HCT116 (cell line): ENCODE data around the gene AURKA. TPM values are rescaled to one million over a fixed set of nuclear protein-coding genes. Genes with fewer than 3 reads are reported as not detected.

ENCODE experiments used
- ATAC-seq: fragments of 200-7000 bp; cut with Tn5 transposase; 2 replicates; pipeline ENCODE4 v1.9.1; 2020; ENCODE audit warnings: mild to moderate bottlenecking, moderate library complexity
- BruUV-seq: library from RNA; stranded (reverse); fragments of 400-500 nt; replicated peaks from 2 replicates; lab custom pipeline; 2021; lab: Mats Ljungman, UMichigan
- CTCF ChIA-PET: fragments of 300-600 bp; sonication (Branson Sonifier 250); formaldehyde crosslinking; loops from one replicate; lab custom pipeline; 2021; ENCODE audit warnings: antibody characterized with exemption; lab: Charles Lee
- POLR2A ChIA-PET: fragments of 300-600, 350-600 bp; sonication (Branson Sonifier 250); formaldehyde crosslinking; loops from one replicate; lab custom pipeline; 2021; ENCODE audit warnings: antibody characterized with exemption; lab: Charles Lee
- RAD21 ChIA-PET, 2 experiments: fragments of 300-600 bp; sonication (Branson Sonifier 250); formaldehyde crosslinking; loops; one replicate each; lab custom pipeline; 2023; ENCODE audit warnings: low total read pairs in 2 of 2; ENCODE audit not compliant: uncharacterized antibody in 2 of 2, unreplicated experiment in 2 of 2, low non-redundant PET in 1 of 2; lab: Charles Lee
- DNase-seq: peaks from one replicate; pipeline ENCODE4 v3.0.0-alpha.2; 2010; ENCODE audit warnings: low read depth, low spot score
- H2AFZ ChIP-seq: fragments of 200-600 bp; shearing (Covaris generic), sonication (generic); 2 replicates; pipeline ENCODE4 v1.6.1; 2017; ENCODE audit warnings: low read depth, mixed run types, mixed read lengths, antibody characterized with exemption, low read length; ENCODE audit not compliant: poor library complexity, severe bottlenecking
- H3K27ac ChIP-seq: 2 replicates; pipeline ENCODE4 v1.5.1; 2012; ENCODE audit warnings: low read depth, low read length
- H3K27me3 ChIP-seq: fragments of 200-600 bp; sonication (generic); 2 replicates; pipeline ENCODE4 v1.6.1; 2016; ENCODE audit warnings: mixed run types, low read length, mixed read lengths; ENCODE audit not compliant: insufficient read depth
- H3K36me3 ChIP-seq, 2 experiments: fragments of 200-500 bp in 1 of 2; fragments of 200-600 bp in 1 of 2; sonication (Bioruptor generic) in 1 of 2; sonication (generic) in 1 of 2; 2 replicates each; pipeline versions ENCODE4 v1.5.1 to v1.6.1; 2014 to 2016; ENCODE audit warnings: low read length in 2 of 2, inconsistent platforms in 1 of 2, mixed read lengths in 1 of 2, mixed run types in 1 of 2; ENCODE audit not compliant: insufficient read depth in 2 of 2, control insufficient read depth in 1 of 2
- H3K4me1 ChIP-seq, 2 experiments: fragments of 200-600 bp in 1 of 2; sonication (generic) in 1 of 2; 2 replicates each; pipeline versions ENCODE4 v1.5.1 to v1.6.1; 2012 to 2017; ENCODE audit warnings: low read length in 2 of 2, inconsistent platforms in 1 of 2, mild to moderate bottlenecking in 1 of 2, mixed read lengths in 1 of 2, mixed run types in 1 of 2, moderate library complexity in 1 of 2; ENCODE audit not compliant: insufficient read depth in 2 of 2, control insufficient read depth in 1 of 2
- H3K4me2 ChIP-seq: fragments of 200-600 bp; sonication (generic); 2 replicates; pipeline ENCODE4 v1.6.1; 2017; ENCODE audit warnings: mixed run types, low read length, mixed read lengths
- H3K4me3 ChIP-seq, 2 experiments: fragments of 200-600 bp in 1 of 2; sonication (generic) in 1 of 2; replicated peaks in 1 of 2; 2 replicates each; pipeline ENCODE4 v1.5.1; 2011 to 2016; ENCODE audit warnings: low read length in 2 of 2, control low read depth in 1 of 2, low read depth in 1 of 2, mild to moderate bottlenecking in 1 of 2, mixed read lengths in 1 of 2, mixed run types in 1 of 2
- H3K79me2 ChIP-seq: fragments of 200-600 bp; sonication (generic); 2 replicates; pipeline ENCODE4 v1.6.1; 2017; ENCODE audit warnings: mild to moderate bottlenecking, mixed run types, low read length, moderate library complexity, mixed read lengths; ENCODE audit not compliant: insufficient read depth
- H3K9ac ChIP-seq: fragments of 200-600 bp; sonication (generic); 2 replicates; pipeline ENCODE4 v1.6.1; 2016; ENCODE audit warnings: low read length, mixed read lengths
- H3K9me2 ChIP-seq: fragments of 200-600 bp; sonication (generic), shearing (Covaris generic); 2 replicates; pipeline ENCODE4 v1.6.1; 2017; ENCODE audit warnings: mixed run types, mild to moderate bottlenecking, moderate library complexity; ENCODE audit not compliant: insufficient read depth
- H3K9me3 ChIP-seq, 2 experiments: fragments of 200-500 bp in 1 of 2; fragments of 200-600 bp in 1 of 2; sonication (Bioruptor generic) in 1 of 2; sonication (generic) in 1 of 2; 2 replicates each; pipeline ENCODE4 v1.6.1; 2014 to 2017; ENCODE audit warnings: low read length in 2 of 2, mixed read lengths in 2 of 2, inconsistent platforms in 1 of 2, low read depth in 1 of 2, mild to moderate bottlenecking in 1 of 2, mixed run types in 1 of 2, moderate library complexity in 1 of 2; ENCODE audit not compliant: control insufficient read depth in 1 of 2, insufficient read depth in 1 of 2
- H4K20me1 ChIP-seq: fragments of 200-600 bp; sonication (generic), shearing (Covaris generic); 2 replicates; pipeline ENCODE4 v1.6.1; 2017; ENCODE audit warnings: mixed run types, mild to moderate bottlenecking, moderate library complexity; ENCODE audit not compliant: insufficient read depth
- CEBPB ChIP-seq: IDR thresholded peaks from 2 replicates; pipeline ENCODE4 v1.6.1; 2012; ENCODE audit warnings: low read depth
- EZH2 ChIP-seq: fragments of 200-600 bp; sonication (generic); IDR thresholded peaks from 2 replicates; pipeline ENCODE4 v1.6.1; 2017; ENCODE audit warnings: antibody characterized with exemption, mixed run types
- JUND ChIP-seq: IDR thresholded peaks from 2 replicates; pipeline ENCODE4 v1.6.1; 2012
- POLR2A ChIP-seq: IDR thresholded peaks from 2 replicates; pipeline ENCODE4 v1.7.0; 2011; ENCODE audit warnings: borderline replicate concordance; ENCODE audit not compliant: insufficient read depth, insufficient read length; ENCODE audit errors: extremely low read depth
- POLR2AphosphoS5 ChIP-seq: IDR thresholded peaks from 2 replicates; pipeline ENCODE4 v1.6.1; 2011; ENCODE audit warnings: mild to moderate bottlenecking, low read depth, low read length, moderate library complexity
- RAD21 ChIP-seq: IDR thresholded peaks from 2 replicates; pipeline ENCODE4 v1.6.1; 2012; ENCODE audit warnings: low read depth, mild to moderate bottlenecking
- REST ChIP-seq: IDR thresholded peaks from 2 replicates; pipeline ENCODE4 v1.6.1; 2012; ENCODE audit warnings: low read depth
- SIN3A ChIP-seq: IDR thresholded peaks from 2 replicates; pipeline ENCODE4 v1.6.1; 2012; ENCODE audit warnings: low read depth
- ZFX ChIP-seq: fragments of 450-650 bp; IDR thresholded peaks from 2 replicates; pipeline ENCODE4 v1.6.1; 2017
- ZNF274 ChIP-seq: fragments of 200-500 bp; sonication (Bioruptor generic); IDR thresholded peaks from 2 replicates; pipeline ENCODE4 v1.6.1; 2014; ENCODE audit warnings: mild to moderate bottlenecking, low read depth, low read length, inconsistent platforms
- intact Hi-C: fragments of 100-400 bp; cut with micrococcal nuclease; formaldehyde crosslinking; loops from 2 replicates; pipeline ENCODE4 v1.10.0; 2022
- total RNA-seq: library from RNA; stranded (reverse); gene quantifications from one replicate; pipeline ENCODE4 v1.2.1, GENCODE V29; 2021; ENCODE audit not compliant: unreplicated experiment

AURKA gene
- total RNA-seq, 1 experiment from 2014 or later: 80.1 TPM

- no peak overlapping the region for H3K4me3 ChIP-seq
- H3K79me2 ChIP-seq: no peaks in the 10 kb centered on the region
- POLR2A ChIA-PET: no interaction called here
- no peak overlapping the region for H3K9ac ChIP-seq
- H3K36me3 ChIP-seq: no peaks in the 10 kb centered on the region
- no peak overlapping the region for H2AFZ ChIP-seq
- no peaks in the 10 kb centered on the region for H3K4me1 ChIP-seq
- CTCF ChIA-PET: no interaction called here
- H3K9me3 ChIP-seq: no peaks in the 10 kb centered on the region
- intact Hi-C loops: no loop called here
- H4K20me1 ChIP-seq: no peaks in the 10 kb centered on the region
- no peak for TF ChIP-seq ZFX
- no peak for TF ChIP-seq EZH2
- TF ChIP-seq RAD21: no peak
- TF ChIP-seq ZNF274: no peak
- TF ChIP-seq POLR2AphosphoS5: no peak
- TF ChIP-seq REST: no peak
- TF ChIP-seq SIN3A: no peak
- TF ChIP-seq POLR2A: no peak
- no peak for TF ChIP-seq CEBPB
- no peak for TF ChIP-seq JUND
- DNase-seq: no peak
- H3K27ac ChIP-seq: no peak overlapping the region
- H3K27me3 ChIP-seq: peaks cover 3% of the 10 kb centered on the region; the same call in 1 of the 2 replicates
- BruUV-seq: no TSS peak
- RAD21 ChIA-PET: no interaction called here
- no peaks in the 10 kb centered on the region for H3K9me2 ChIP-seq
- no peak for ATAC-seq
- H3K4me2 ChIP-seq: no peak overlapping the region
Observed at GRCh38 chr20:56350842-56351241, 41.2 kb downstream of the AURKA start.
